ENCODE results near the gene CNTN5.

The CNTN5 gene

DNA sequence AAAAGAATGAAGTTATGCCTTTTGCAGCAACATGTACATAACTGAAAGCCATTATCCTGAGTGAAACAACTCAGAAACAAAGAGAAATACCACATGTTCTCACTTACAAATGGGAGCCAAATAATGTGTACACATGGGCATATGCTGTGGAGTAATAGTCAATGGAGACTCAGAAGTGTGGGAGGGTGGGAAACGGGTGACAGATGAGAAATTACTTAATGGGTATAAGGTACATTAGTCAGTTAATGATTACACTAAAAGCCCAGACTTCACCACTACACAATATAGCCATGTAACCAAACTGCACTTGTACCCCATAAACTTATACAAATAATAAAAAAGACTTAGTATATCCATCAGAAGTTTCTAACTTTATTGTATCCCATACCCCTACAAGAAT lies 992.3 kb downstream of the CNTN5 start:
- Histone ChIP-seq H3K27me3 (ENCODE audit: control insufficient read depth, insufficient read depth, low read length) (no peaks in the 10 kb centered on the region), H3K27ac (ENCODE audit: low read length) (no peak overlapping the region), H3K36me3 (ENCODE audit: control insufficient read depth, low read depth, low read length) (no peaks in the 10 kb centered on the region), H3K4me3 (ENCODE audit: low read length) (no peak overlapping the region), H3K4me1 (ENCODE audit: control insufficient read depth, low read depth, low read length) (no peaks in the 10 kb centered on the region), H3K9ac (ENCODE audit: low read length) (no peak overlapping the region), H3K9me3 (ENCODE audit: control insufficient read depth, low read depth, low read length) (no peaks in the 10 kb centered on the region)

DNA sequence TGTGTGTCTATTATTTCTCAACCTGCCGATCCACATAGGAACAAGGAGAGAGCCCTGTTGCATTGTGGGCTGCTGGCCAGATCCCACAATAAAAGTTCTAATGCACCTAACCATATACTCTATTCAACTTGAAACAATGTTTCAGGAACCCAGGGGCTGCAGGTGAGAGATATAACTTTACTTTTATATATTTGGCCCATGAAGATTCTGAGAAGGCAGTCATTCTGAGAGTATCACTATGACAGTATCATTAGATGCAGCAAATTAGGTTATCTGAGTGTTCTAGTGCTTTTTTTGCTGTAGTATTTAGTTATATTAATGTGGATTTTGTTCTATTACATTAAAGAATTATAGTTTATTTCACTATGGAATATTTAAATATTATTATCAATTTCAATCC lies 1011.2 kb downstream of the CNTN5 start:
- Histone ChIP-seq H3K9me3 (ENCODE audit: control insufficient read depth, low read depth, low read length) (no peaks in the 10 kb centered on the region), H3K9ac (ENCODE audit: low read length) (no peak overlapping the region), H3K27ac (ENCODE audit: low read length) (no peak overlapping the region), H3K36me3 (ENCODE audit: control insufficient read depth, low read depth, low read length) (no peaks in the 10 kb centered on the region), H3K27me3 (ENCODE audit: control insufficient read depth, insufficient read depth, low read length) (no peaks in the 10 kb centered on the region), H3K4me3 (ENCODE audit: low read length) (no peak overlapping the region), H3K4me1 (ENCODE audit: control insufficient read depth, low read depth, low read length) (no peaks in the 10 kb centered on the region)

DNA sequence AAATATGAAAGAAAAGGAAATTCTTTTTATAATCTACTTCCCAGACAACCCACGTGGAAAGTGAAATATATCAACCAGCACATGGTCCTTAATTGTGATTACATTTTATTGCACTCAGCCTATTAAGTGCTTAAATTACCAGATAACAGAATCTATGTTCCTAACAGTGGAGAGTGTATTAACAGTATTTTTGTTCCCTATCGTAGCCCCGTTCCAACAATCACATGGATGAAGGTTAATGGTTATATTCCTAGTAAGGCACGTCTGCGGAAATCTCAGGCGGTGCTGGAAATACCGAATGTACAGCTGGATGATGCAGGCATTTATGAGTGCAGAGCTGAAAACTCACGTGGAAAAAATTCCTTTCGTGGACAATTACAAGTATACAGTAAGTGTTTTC lies 1040.3 kb downstream of the CNTN5 start:
- Histone ChIP-seq H3K9ac (ENCODE audit: low read length) (no peak overlapping the region), H3K4me1 (ENCODE audit: control insufficient read depth, low read depth, low read length) (no peaks in the 10 kb centered on the region), H3K9me3 (ENCODE audit: control insufficient read depth, low read depth, low read length) (no peaks in the 10 kb centered on the region), H3K27me3 (ENCODE audit: control insufficient read depth, insufficient read depth, low read length) (no peaks in the 10 kb centered on the region), H3K4me3 (ENCODE audit: low read length) (no peak overlapping the region), H3K36me3 (ENCODE audit: control insufficient read depth, low read depth, low read length) (no peaks in the 10 kb centered on the region), H3K27ac (ENCODE audit: low read length) (no peak overlapping the region)

DNA sequence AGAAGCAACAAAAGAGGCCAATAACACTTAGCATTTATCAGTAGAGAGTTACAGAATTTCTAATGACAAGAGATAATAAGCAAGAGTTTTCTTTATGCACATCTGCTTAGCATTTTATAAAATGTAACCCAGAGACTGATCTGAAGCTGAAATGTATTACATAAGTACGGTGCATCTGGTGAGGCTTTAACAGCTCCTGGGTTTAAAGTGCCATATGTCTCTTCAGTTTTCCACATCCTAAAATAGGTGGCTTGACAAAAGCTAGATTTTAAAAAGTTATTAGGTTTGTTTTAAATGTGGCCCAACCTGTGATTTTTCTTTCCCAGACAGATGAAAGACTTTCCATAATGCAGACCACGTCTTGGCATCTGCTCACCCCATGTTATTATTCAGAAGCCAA lies 1045.7 kb downstream of the CNTN5 start:
- H3K27ac ChIP-seq (ENCODE audit: low read length), result no peak overlapping the region
- peaks cover under 1% of the 10 kb centered on the region for H3K4me1 ChIP-seq (ENCODE audit: control insufficient read depth, low read depth, low read length)
- no peaks in the 10 kb centered on the region for H3K9me3 ChIP-seq (ENCODE audit: control insufficient read depth, low read depth, low read length)
- no peak overlapping the region for H3K4me3 ChIP-seq (ENCODE audit: low read length)
- no peaks in the 10 kb centered on the region for H3K27me3 ChIP-seq (ENCODE audit: control insufficient read depth, insufficient read depth, low read length)
- no peak overlapping the region for H3K9ac ChIP-seq (ENCODE audit: low read length)
- no peaks in the 10 kb centered on the region for H3K36me3 ChIP-seq (ENCODE audit: control insufficient read depth, low read depth, low read length)

DNA sequence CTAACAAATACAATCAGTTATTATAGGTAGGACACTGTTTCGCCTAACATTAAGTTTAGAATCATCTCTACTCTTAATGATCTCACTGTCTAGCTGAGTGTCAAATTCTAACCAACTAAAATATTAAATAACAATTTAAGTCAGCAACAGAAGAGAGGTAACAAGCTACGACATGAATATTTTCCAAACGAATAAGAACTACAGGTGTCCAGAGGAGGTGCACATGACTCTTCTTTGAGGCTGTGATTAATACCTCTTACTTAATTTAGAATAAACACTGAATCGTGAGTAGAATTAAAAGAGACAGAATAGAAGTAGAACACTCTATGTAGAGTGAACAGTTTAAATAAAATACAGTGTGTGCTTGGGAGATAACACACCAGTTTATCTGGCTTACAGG lies 1047.4 kb downstream of the CNTN5 start:
- Histone ChIP-seq H3K4me1 (ENCODE audit: control insufficient read depth, low read depth, low read length) (peaks cover 14% of the 10 kb centered on the region), H3K36me3 (ENCODE audit: control insufficient read depth, low read depth, low read length) (no peaks in the 10 kb centered on the region), H3K4me3 (ENCODE audit: low read length) (no peak overlapping the region), H3K9ac (ENCODE audit: low read length) (no peak overlapping the region), H3K27ac (ENCODE audit: low read length) (no peak overlapping the region), H3K27me3 (ENCODE audit: control insufficient read depth, insufficient read depth, low read length) (no peaks in the 10 kb centered on the region), H3K9me3 (ENCODE audit: control insufficient read depth, low read depth, low read length) (no peaks in the 10 kb centered on the region)

DNA sequence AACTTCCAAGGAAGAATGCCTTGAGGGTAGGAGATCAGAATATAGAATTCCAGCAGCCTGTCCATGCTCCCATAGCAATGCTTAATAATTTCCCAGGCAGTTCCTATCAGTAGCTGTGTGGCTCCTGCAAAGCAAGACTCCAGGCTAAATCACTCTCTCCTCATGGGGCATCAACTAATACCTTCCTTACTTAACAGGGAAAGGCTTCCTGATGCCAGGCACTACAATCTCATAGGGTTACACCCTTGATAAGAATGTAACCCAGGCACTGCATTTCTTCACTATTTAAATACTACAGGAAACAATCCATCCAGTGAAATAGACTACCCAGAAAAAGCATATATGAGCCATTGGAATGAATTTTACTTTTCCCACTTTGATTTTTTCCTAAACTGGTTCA lies 1051.4 kb downstream of the CNTN5 start:
- no peaks in the 10 kb centered on the region for H3K9me3 ChIP-seq (ENCODE audit: control insufficient read depth, low read depth, low read length)
- H3K9ac ChIP-seq (ENCODE audit: low read length), result no peak overlapping the region
- H3K4me3 ChIP-seq (ENCODE audit: low read length), result peak overlapping the region; percentile 1
- H3K36me3 ChIP-seq (ENCODE audit: control insufficient read depth, low read depth, low read length), result no peaks in the 10 kb centered on the region
- no peaks in the 10 kb centered on the region for H3K27me3 ChIP-seq (ENCODE audit: control insufficient read depth, insufficient read depth, low read length)
- peaks cover 14% of the 10 kb centered on the region for H3K4me1 ChIP-seq (ENCODE audit: control insufficient read depth, low read depth, low read length)
- H3K27ac ChIP-seq (ENCODE audit: low read length), result no peak overlapping the region

DNA sequence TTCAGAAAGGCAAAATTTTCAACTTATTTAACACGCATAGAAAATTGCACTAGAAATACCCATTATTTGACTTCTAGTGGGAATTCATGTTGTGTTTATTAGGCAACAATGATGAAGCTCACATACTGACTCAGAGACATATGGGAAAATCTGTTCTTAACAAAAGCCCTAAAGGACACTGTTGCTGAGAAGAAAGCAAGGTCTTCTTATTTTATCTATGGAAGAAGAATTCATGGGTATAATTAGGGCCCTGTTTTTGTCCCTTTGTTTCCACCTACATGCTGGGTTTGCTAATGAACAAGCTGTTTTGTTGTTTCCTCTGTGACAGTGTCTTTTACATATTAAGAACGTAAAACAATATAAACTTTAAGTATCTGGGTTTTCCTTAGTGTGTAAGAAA lies 1059.6 kb downstream of the CNTN5 start:
- H3K27ac ChIP-seq (ENCODE audit: low read length), result no peak overlapping the region

DNA sequence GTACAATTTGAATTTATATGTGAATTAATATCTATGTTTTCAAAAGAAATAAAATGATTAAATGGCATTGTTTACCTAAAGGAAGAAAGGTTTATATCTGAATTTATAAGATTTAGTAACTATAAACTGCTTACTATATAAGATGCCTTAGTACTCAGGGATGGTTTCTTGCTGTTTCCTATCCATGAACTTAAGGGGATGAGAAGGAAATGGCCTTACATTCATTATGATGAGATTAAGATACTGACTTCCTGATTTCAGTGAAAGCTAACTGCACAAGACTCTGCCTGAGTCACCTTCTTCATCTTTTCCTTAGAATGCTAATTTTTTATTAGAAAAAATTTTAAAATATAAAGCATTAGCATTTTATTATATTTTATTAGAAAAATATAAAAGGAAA lies 1060.1 kb downstream of the CNTN5 start:
- peaks cover 9% of the 10 kb centered on the region for H3K4me1 ChIP-seq (ENCODE audit: control insufficient read depth, low read depth, low read length)
- no peaks in the 10 kb centered on the region for H3K27me3 ChIP-seq (ENCODE audit: control insufficient read depth, insufficient read depth, low read length)
- no peak overlapping the region for H3K27ac ChIP-seq (ENCODE audit: low read length)
- no peaks in the 10 kb centered on the region for H3K9me3 ChIP-seq (ENCODE audit: control insufficient read depth, low read depth, low read length)
- H3K36me3 ChIP-seq (ENCODE audit: control insufficient read depth, low read depth, low read length), result no peaks in the 10 kb centered on the region
- H3K4me3 ChIP-seq (ENCODE audit: low read length), result no peak overlapping the region
- no peak overlapping the region for H3K9ac ChIP-seq (ENCODE audit: low read length)

More for the DNA sequence above, 1059.6 kb downstream of the CNTN5 start:
- peaks cover 9% of the 10 kb centered on the region for H3K4me1 ChIP-seq (ENCODE audit: control insufficient read depth, low read depth, low read length)
- H3K36me3 ChIP-seq (ENCODE audit: control insufficient read depth, low read depth, low read length), result no peaks in the 10 kb centered on the region
- H3K4me3 ChIP-seq (ENCODE audit: low read length), result no peak overlapping the region
- H3K9ac ChIP-seq (ENCODE audit: low read length), result no peak overlapping the region
- no peaks in the 10 kb centered on the region for H3K27me3 ChIP-seq (ENCODE audit: control insufficient read depth, insufficient read depth, low read length)
- no peaks in the 10 kb centered on the region for H3K9me3 ChIP-seq (ENCODE audit: control insufficient read depth, low read depth, low read length)

DNA sequence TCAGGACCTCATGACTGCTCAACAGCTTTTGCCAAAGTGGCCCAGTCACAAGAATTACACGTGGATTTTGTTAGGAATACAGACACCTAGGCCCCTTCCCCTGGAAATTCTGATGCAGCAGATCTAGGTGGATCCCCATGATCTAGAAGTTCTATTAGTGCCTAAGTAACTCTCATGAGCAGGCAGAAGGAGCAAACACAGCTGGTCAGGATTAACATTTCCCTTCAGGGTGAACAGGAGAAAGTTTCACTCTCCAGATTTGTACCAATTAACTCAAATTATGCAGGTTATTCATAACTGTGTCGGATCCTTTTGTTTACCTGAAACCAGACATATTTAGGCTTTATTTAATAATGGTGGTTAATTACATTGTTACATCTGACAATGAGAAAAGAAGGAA lies 1072.9 kb downstream of the CNTN5 start:
- no peaks in the 10 kb centered on the region for H3K36me3 ChIP-seq (ENCODE audit: control insufficient read depth, low read depth, low read length)

DNA sequence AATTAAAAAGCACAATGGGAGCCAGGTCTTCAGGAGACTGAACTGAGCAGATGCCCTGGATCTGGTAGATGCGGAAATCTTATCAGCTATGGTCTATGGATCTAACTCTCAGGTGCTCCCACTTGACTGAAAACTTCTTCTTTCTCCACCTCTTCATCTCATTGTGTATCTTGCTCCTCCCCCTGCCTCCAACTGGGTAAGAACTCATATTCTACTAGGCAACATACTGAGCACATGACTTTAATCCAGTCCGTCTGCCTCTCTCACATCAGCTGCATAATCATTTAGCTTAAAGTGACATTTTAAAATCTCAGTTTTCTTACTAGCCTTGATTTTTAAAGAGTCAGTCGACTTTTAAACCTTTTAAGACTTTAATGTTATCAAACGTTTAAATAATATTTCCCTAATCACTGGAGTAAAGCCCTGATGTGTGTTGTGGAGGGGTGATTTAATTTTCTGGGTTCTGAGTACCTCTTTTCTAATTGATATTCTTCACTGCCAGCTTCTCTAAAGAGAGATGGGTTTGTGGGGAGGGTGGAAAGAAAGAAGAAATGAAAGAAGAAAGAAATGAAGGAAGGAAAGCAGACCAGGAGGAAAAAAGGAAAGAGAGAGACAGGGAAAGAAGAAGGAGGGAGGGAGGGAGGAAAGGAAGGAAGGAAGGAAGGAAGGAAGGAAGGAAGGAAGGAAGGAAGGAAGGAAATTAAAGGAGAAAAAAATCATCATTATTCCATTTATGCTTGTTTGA lies 1073.5 kb downstream of the CNTN5 start:
- Histone ChIP-seq H3K9me3 (ENCODE audit: control insufficient read depth, low read depth, low read length) (no peaks in the 10 kb centered on the region), H3K27me3 (ENCODE audit: control insufficient read depth, insufficient read depth, low read length) (no peaks in the 10 kb centered on the region), H3K4me3 (ENCODE audit: low read length) (no peak overlapping the region), H3K4me1 (ENCODE audit: control insufficient read depth, low read depth, low read length) (peaks cover 14% of the 10 kb centered on the region), H3K36me3 (ENCODE audit: control insufficient read depth, low read depth, low read length) (no peaks in the 10 kb centered on the region), H3K9ac (ENCODE audit: low read length) (no peak overlapping the region), H3K27ac (ENCODE audit: low read length) (no peak overlapping the region)

More for the DNA sequence above, 1072.9 kb downstream of the CNTN5 start:
- H3K9ac ChIP-seq (ENCODE audit: low read length), result no peak overlapping the region
- H3K27me3 ChIP-seq (ENCODE audit: control insufficient read depth, insufficient read depth, low read length), result no peaks in the 10 kb centered on the region
- peaks cover 14% of the 10 kb centered on the region for H3K4me1 ChIP-seq (ENCODE audit: control insufficient read depth, low read depth, low read length)
- no peaks in the 10 kb centered on the region for H3K9me3 ChIP-seq (ENCODE audit: control insufficient read depth, low read depth, low read length)
- no peak overlapping the region for H3K27ac ChIP-seq (ENCODE audit: low read length)
- H3K4me3 ChIP-seq (ENCODE audit: low read length), result no peak overlapping the region

DNA sequence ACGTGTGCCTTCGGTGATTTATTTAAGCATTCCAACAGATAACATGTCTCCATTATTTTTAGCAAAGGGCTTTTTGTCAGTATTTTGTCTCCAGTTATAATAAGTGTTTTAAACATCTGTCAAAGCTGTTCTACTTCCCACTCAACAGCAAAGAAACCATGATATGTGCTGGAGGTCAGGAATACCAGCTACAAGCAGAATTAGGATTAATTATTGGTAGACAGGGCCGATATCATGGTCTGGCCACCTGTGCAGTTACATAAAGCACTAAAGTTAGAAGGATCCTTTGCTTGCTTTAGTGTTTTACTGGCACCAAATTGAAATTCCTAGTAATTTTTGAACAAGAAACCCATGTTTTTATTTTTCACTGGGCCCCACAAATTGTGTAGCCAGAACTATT lies 1075.1 kb downstream of the CNTN5 start:
- Histone ChIP-seq H3K9me3 (ENCODE audit: control insufficient read depth, low read depth, low read length) (no peaks in the 10 kb centered on the region), H3K9ac (ENCODE audit: low read length) (no peak overlapping the region), H3K36me3 (ENCODE audit: control insufficient read depth, low read depth, low read length) (no peaks in the 10 kb centered on the region), H3K4me1 (ENCODE audit: control insufficient read depth, low read depth, low read length) (peaks cover 14% of the 10 kb centered on the region), H3K4me3 (ENCODE audit: low read length) (no peak overlapping the region), H3K27ac (ENCODE audit: low read length) (no peak overlapping the region), H3K27me3 (ENCODE audit: control insufficient read depth, insufficient read depth, low read length) (no peaks in the 10 kb centered on the region)

DNA sequence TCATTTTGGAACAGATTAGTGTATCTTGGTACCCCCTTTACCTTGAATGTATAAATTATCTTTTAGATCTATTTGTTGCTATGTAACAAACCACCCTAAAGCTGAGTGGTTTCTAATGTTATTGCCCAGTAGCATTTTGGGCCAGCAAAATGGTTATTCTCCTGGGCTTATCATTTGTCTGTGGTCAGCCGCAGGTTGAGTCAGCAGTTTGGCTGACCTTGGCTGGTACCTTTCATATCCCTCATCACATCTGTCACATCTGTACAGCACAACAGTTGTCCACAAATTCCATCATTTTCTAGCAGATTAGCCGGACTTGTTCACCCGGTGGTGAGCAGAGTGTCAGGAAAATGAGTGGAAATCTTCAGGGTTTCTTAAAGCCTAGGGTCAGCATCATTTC lies 1077.8 kb downstream of the CNTN5 start:
- peaks cover 5% of the 10 kb centered on the region for H3K4me1 ChIP-seq (ENCODE audit: control insufficient read depth, low read depth, low read length)
- H3K36me3 ChIP-seq (ENCODE audit: control insufficient read depth, low read depth, low read length), result no peaks in the 10 kb centered on the region
- no peaks in the 10 kb centered on the region for H3K27me3 ChIP-seq (ENCODE audit: control insufficient read depth, insufficient read depth, low read length)
- no peak overlapping the region for H3K9ac ChIP-seq (ENCODE audit: low read length)
- no peak overlapping the region for H3K27ac ChIP-seq (ENCODE audit: low read length)
- no peaks in the 10 kb centered on the region for H3K9me3 ChIP-seq (ENCODE audit: control insufficient read depth, low read depth, low read length)
- H3K4me3 ChIP-seq (ENCODE audit: low read length), result no peak overlapping the region

Measured in iPS-18a (cell line).